ENCODE data around the gene MSL3B.

Gene MSL3B

DNA sequence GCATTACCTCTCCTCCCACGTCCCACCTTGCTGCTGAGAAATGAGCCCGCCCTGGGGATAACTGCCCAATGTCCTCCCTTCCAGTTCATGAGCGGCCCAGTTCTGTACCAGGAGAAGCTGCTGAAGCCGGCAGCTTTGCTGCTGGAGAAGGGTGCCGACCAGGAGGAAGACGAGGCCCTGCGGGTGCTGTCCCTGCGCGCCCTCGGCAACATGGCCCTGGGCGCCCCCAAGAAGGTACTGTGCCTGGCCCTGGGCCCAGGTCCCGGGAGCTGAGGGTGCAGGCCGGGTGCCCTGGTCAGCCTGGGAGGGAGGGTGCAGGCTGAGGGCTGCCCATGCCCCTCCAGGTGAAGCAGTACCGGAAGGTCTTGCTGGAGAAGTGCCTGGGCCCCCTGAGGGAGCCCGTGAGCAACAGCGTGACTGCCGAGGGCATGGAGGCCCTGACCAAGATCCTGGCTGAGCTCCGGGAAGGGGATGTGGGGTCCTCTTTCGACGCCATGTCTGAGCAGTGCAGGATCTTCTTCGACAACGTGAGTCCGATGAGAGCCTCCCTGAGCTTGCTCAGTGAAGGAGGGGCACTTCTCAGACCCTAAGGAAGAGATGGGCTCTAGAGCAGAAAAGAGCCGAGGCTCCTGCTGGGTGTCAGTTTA, 39.5 kb downstream of the MSL3B start:
- DNase-seq = no peak
- H3K36me3 Mint-ChIP-seq = peaks cover under 1 to 5% of the 10 kb centered on the region in 2 donors
- H3K27me3 ChIP-seq (ENCODE audit: control insufficient read depth in 2 of 2, insufficient read depth in 2 of 2, low read length in 2 of 2) = no peaks in the 10 kb centered on the region
- peaks cover 3 to 6% (median 5%) of the 10 kb centered on the region in 3 donors for H3K27me3 Mint-ChIP-seq (ENCODE audit: low read depth in 3 of 3)
- H3K79me2 ChIP-seq (ENCODE audit: insufficient read depth, low read length) = no peaks in the 10 kb centered on the region
- H3K9ac ChIP-seq (ENCODE audit: insufficient read depth, low read length, poor library complexity, severe bottlenecking) = no peak overlapping the region
- 94% methylated on average over 23 of the region's 24 CpGs for WGBS (ENCODE audit: insufficient coverage)
- H3K4me3 ChIP-seq (replicated peaks in 1 of 3; ENCODE audit: low read depth in 2 of 3, low read length in 3 of 3) = no peak overlapping the region
- H3K4me1 ChIP-seq (ENCODE audit: control insufficient read depth in 1 of 2, insufficient read depth in 2 of 2, low read length in 2 of 2) = no peaks in the 10 kb centered on the region
- TF ChIP-seq CTCF (IDR thresholded peaks at IDR 0.05) = no peak
- no peak overlapping the region for H3K4me2 ChIP-seq (replicated peaks; ENCODE audit: extremely low read depth, low read length, poor library complexity, severe bottlenecking)
- no peak overlapping the region for H3K27ac Mint-ChIP-seq
- H3K27ac ChIP-seq (ENCODE audit: low read depth in 1 of 2, low read length in 2 of 2) = no peak overlapping the region
- intact Hi-C loops (cut with micrococcal nuclease) = no loop called here
- H3K4me1 Mint-ChIP-seq = no peaks in the 10 kb centered on the region
- no peak overlapping the region for H3K4me3 Mint-ChIP-seq
- H2AFZ ChIP-seq (ENCODE audit: insufficient read depth, low read depth, low read length, poor library complexity, severe bottlenecking) = no peak overlapping the region
- no peaks in the 10 kb centered on the region for H4K20me1 ChIP-seq (ENCODE audit: insufficient read depth, low read length)
- H3K9me3 ChIP-seq (replicated peaks in 1 of 2; ENCODE audit: control insufficient read depth in 1 of 2, insufficient read depth in 1 of 2, low read length in 2 of 2) = no peaks in the 10 kb centered on the region
- peaks cover 0 to 8% (median 0%) of the 10 kb centered on the region in 7 donors for H3K9me3 Mint-ChIP-seq
- peaks cover under 1 to 2% of the 10 kb centered on the region in 2 donors for H3K36me3 ChIP-seq (replicated peaks in 1 of 2; ENCODE audit: control insufficient read depth in 1 of 2, insufficient read depth in 2 of 2, low read length in 2 of 2)

DNA sequence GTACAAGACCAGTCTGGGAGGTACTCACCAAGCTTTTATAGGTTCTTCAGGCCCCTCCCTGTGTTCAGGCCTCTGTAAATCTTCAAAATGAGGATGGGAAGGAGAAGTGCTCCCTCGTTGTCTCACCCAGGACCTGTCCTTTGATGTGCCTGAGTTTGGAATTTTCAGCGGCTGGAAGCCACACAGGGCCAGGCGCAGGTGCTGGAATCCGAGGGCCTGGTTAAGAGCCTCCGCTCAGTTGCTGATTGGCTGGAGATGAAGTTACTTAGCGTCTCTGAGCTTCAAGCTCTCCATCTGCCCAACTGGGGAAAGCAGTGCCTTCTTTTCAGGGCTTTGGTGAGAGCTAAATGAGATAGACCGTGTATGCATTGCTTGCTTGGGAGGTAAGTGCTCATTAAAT, 43.8 kb downstream of the MSL3B start:
- H3K27ac ChIP-seq (ENCODE audit: low read depth in 1 of 2, low read length in 2 of 2) = no peak overlapping the region
- no peak overlapping the region for H3K4me2 ChIP-seq (replicated peaks; ENCODE audit: extremely low read depth, low read length, poor library complexity, severe bottlenecking)
- 97% methylated on average over 5 of the region's 7 CpGs for WGBS (ENCODE audit: insufficient coverage)
- no peak overlapping the region for H3K4me3 ChIP-seq (replicated peaks in 1 of 3; ENCODE audit: low read depth in 2 of 3, low read length in 3 of 3)
- intact Hi-C loops (cut with micrococcal nuclease) = no loop called here
- H3K27ac Mint-ChIP-seq = peak overlapping the region in 1 of 7 donors; percentile 57
- no peaks in the 10 kb centered on the region for H4K20me1 ChIP-seq (ENCODE audit: insufficient read depth, low read length)
- no peak overlapping the region for H2AFZ ChIP-seq (ENCODE audit: insufficient read depth, low read depth, low read length, poor library complexity, severe bottlenecking)
- peaks cover 7% of the 10 kb centered on the region for H3K4me1 Mint-ChIP-seq
- DNase-seq = no peak
- H3K9me3 ChIP-seq (replicated peaks in 1 of 2; ENCODE audit: control insufficient read depth in 1 of 2, insufficient read depth in 1 of 2, low read length in 2 of 2) = no peaks in the 10 kb centered on the region
- H3K36me3 Mint-ChIP-seq = no peaks in the 10 kb centered on the region
- no peaks in the 10 kb centered on the region for H3K79me2 ChIP-seq (ENCODE audit: insufficient read depth, low read length)
- peaks cover 4 to 8% of the 10 kb centered on the region in 2 donors for H3K4me1 ChIP-seq (ENCODE audit: control insufficient read depth in 1 of 2, insufficient read depth in 2 of 2, low read length in 2 of 2)
- H3K4me3 Mint-ChIP-seq = no peak overlapping the region
- TF ChIP-seq CTCF (IDR thresholded peaks at IDR 0.05) = no peak
- peaks cover 5 to 6% (median 5%) of the 10 kb centered on the region in 3 donors for H3K27me3 Mint-ChIP-seq (ENCODE audit: low read depth in 3 of 3)
- no peak overlapping the region for H3K9ac ChIP-seq (ENCODE audit: insufficient read depth, low read length, poor library complexity, severe bottlenecking)
- H3K36me3 ChIP-seq (replicated peaks in 1 of 2; ENCODE audit: control insufficient read depth in 1 of 2, insufficient read depth in 2 of 2, low read length in 2 of 2) = no peaks in the 10 kb centered on the region
- no peaks in the 10 kb centered on the region for H3K27me3 ChIP-seq (ENCODE audit: control insufficient read depth in 2 of 2, insufficient read depth in 2 of 2, low read length in 2 of 2)
- H3K9me3 Mint-ChIP-seq = peaks cover 0 to 8% (median 0%) of the 10 kb centered on the region in 7 donors
